ENCODE data around the gene P4HA1. TPM values are rescaled to one million over a fixed set of nuclear protein-coding genes. Genes with fewer than 3 reads are reported as not detected.

P4HA1 gene
- total RNA-seq, 1 experiment from 2014 or later: 157 TPM

DNA sequence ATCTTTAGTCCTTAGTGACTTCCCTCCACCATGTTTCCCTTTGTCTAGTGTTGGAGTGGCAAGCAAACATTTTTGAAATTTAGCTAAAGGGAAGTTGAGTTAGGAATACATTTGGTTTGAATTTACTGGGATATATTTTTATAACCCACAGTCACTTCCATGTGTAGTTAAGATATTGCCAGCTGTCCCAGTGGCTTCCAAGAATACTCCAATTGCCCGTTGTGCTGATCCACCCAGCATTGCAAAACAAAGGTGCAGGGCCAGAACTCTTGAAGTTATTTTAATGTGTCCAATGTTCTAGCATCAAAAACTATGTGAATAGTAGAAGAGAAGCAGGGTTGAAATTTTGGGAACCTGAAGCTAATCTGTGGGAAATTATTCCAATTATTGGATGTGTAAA lies 2.5 kb upstream of the P4HA1 start:
- DNase-seq (ENCODE audit: low read depth, low spot score): no peak
- in situ Hi-C loops (cut with HindIII; ENCODE audit: low pct_unique_long_range_greater_than_20kb, low sequenced_read_pairs): no loop called here

DNA sequence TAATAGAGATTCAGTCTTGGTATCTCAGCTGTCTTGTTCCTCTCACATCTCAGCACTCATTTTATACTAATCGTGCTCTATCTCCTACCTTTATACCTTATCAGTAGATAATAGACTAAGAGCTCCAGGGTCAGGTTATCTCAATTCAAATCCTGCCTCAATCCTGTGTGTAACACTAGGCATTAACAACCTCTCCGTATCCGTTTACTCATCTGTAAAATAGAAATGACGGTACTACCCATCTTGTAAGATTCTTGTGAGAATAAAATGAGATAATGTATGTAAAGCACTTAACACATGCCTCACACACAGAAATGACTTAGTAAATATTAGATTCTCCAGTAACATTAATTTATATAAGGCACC lies 622 bp upstream of the P4HA1 start:
- DNase-seq (ENCODE audit: low read depth, low spot score): no peak
- in situ Hi-C loops (cut with HindIII; ENCODE audit: low pct_unique_long_range_greater_than_20kb, low sequenced_read_pairs): no loop called here

DNA sequence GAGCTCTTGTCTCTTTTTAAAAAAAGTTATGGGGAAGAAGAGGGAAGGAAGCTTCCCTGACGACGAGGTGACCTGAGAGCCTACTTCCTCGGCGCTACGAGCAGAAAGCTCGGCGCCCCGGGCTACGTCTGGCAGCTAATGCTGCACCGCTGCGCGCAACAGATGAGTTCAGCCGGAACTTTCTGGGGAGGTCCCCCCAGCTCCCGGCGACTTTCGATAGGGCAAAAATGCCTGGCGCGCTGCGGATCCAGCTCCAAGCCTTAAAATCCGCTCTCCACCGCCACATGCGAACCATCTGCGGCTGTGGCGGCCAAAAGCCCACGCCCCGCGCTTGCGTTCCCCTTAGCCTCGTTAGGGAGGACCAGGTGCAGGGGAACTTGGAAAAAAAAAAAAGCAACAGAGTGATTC lies 621 bp downstream of the P4HA1 start:
- in situ Hi-C loops (cut with HindIII; ENCODE audit: low pct_unique_long_range_greater_than_20kb, low sequenced_read_pairs): no loop called here
- peak; percentile 59 for DNase-seq (ENCODE audit: low read depth, low spot score)

DNA sequence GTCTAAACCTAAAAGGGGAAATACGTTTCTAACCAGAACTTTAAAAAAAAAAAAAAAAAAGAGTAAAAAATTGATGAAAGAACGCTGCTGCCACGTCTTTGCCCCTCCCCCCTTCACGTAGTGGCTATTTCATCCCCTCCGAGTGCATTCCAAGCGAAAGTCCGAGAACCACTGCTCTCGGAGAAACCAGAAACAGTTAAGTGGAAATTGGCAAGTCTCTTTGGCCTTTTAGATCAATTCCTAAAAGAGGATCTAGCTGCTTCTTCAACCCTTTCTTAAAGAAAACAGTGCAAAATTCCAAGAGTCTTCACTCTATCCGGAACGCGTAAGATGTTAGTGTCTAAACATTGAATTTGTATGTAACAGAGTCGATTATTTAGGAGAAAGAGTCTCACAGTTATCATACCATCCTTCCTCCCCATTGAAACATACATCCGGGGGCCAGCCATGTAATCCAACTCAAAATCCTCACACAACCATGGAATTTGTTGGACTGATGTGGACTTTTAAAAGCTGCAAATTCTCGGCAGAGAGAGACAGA lies 1.1 kb downstream of the P4HA1 start:
- in situ Hi-C loops (cut with HindIII; ENCODE audit: low pct_unique_long_range_greater_than_20kb, low sequenced_read_pairs): no loop called here
- peak; percentile 70 for DNase-seq (ENCODE audit: low read depth, low spot score)

DNA sequence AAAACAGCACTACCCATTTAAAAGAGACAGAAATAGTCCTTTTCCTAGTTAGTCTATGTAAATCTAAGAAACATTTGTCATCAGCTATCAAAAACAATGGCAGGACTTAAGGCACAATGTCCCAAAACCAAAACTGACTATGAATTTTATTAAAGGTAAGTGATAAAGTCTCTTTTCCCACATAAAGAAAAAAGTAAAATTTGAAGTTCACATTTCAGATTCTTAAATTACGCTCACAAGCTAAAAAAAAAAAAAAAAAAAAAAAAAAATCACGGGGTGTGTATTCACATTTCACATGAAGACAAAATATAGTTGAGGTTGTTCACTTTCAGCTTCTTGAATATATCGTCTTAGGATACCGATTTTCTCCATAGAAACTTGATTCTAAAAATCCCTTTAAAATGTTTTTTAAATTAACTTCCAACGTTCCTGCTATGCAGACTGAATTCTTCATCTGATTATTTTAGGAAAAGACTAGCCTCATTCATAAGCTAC lies 1.6 kb downstream of the P4HA1 start:
- no peak for DNase-seq (ENCODE audit: low read depth, low spot score)
- in situ Hi-C loops (cut with HindIII; ENCODE audit: low pct_unique_long_range_greater_than_20kb, low sequenced_read_pairs): no loop called here

DNA sequence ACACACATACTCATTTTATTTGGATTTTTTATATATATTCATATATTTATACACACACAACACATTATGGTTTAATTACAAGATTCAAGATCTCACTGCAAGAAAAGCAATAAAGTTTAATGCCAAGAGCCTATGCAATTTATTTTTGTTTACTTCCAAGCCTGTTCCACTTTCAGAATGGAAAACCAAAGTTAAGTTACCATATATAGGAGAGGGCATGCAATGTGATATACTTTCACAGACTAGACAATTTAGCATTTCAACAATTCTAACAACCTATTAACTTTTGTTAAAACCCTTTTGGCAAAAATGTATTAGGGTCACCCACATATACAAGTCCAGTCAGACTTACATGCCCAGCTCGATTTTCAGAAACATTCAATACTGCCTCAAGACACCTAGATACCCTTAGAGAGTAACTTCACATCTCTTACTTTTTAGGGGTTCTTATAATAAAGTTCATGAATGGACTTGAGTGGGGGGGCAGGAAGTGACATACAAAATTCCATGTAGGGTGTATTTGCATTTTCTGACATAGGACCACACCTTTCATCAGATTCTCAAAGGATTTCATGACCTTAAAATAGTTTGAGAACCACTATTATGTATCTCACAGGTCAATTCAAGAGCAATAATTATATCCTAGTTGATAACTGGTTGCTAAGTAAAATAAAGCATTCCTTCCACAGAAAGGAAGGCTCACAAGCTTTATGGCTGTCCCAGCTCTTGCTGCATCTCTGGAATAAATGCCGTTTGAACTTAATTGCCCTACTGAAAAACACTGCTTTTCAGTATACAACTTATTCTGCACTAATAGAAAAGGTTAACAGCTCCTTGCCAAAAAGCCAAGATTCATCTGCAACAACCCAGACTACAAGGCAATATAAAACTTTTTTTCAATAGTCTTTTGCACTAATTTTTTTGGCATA lies 2.5 kb downstream of the P4HA1 start:
- peak; percentile 22 for DNase-seq (ENCODE audit: low read depth, low spot score)
- in situ Hi-C loops (cut with HindIII; ENCODE audit: low pct_unique_long_range_greater_than_20kb, low sequenced_read_pairs): no loop called here

DNA sequence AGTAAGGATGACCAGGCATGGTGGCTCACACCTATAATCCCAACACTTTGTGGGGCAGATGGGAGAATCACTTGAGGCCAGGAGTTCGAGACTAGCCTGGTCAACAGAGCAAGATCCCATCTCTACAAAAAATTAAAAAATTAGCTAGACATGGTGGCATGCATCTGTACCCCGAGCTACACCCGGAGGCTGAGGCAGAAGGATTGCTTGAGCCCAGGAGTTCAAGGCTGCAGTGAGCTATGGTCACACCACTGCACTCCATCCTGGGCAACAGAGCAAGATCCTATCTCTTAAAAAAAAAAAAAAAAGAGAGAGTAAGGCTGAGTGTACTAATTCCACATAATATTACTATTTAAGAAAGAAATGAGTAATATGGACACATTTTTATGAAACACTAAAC lies 3.8 kb downstream of the P4HA1 start:
- in situ Hi-C loops (cut with HindIII; ENCODE audit: low pct_unique_long_range_greater_than_20kb, low sequenced_read_pairs): no loop called here
- no peak for DNase-seq (ENCODE audit: low read depth, low spot score)

DNA sequence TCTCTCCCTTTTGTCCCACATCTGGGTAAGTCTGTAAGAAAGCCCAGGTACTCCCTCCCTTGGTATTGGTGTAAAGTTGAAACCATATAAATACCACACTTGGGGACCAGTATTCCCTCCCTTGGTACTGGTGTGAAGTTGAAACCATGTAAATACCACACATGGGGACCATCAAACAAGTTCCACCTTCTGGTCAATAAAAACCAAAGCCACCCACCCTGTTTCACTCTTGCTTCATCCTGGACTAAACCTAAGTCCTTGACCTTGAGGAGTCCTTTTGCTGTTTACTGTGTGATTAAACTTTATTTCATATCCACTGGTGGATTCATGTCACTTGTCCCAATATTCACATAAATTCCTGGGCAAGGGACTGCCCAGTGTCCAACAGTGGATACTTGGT lies 8.4 kb downstream of the P4HA1 start:
- in situ Hi-C loops (cut with HindIII; ENCODE audit: low pct_unique_long_range_greater_than_20kb, low sequenced_read_pairs): no loop called here
- DNase-seq (ENCODE audit: low read depth, low spot score): no peak

DNA sequence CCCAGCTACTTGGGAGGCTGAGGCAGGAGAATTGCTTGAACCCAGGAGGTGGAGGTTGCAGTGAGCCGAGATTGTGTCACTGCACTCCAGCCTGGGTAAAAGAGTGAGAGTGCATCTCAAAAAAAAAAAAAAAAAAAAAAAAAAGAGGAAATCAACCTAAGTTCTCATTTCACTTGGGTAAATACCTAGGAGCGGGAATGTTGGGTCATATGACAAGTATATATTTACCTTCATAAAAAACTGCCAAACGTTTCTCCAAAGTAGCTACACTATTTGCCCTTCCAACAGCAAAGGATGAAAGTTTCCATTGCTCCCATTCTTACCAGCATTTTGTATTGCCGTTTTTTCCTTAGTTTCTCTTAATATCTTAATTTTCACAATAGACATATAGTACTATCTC lies 9.8 kb downstream of the P4HA1 start:
- in situ Hi-C loops (cut with HindIII; ENCODE audit: low pct_unique_long_range_greater_than_20kb, low sequenced_read_pairs): no loop called here

DNA sequence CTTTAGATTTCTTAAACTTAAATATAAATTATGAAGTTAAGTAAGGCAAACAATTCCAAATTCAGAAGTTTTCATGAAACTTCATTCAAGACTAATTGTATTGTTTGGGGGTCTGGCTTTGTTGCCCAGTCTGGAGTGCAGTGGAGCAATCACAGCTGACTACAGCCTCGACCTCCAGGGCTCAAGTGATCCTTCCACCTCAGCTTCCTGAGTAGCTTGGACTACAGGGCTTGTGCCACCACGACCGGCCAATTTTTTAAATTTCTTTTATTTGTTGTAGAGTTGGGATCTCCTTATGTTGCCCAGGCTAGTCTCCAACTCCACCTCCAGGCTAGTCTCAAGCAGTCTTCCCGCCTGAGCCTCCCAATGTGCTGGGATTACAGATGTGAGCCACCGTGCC lies 12.5 kb downstream of the P4HA1 start:
- in situ Hi-C loops (cut with HindIII; ENCODE audit: low pct_unique_long_range_greater_than_20kb, low sequenced_read_pairs): no loop called here

More for the DNA sequence above, 9.8 kb downstream of the P4HA1 start:
- DNase-seq (ENCODE audit: low read depth, low spot score): no peak

DNA sequence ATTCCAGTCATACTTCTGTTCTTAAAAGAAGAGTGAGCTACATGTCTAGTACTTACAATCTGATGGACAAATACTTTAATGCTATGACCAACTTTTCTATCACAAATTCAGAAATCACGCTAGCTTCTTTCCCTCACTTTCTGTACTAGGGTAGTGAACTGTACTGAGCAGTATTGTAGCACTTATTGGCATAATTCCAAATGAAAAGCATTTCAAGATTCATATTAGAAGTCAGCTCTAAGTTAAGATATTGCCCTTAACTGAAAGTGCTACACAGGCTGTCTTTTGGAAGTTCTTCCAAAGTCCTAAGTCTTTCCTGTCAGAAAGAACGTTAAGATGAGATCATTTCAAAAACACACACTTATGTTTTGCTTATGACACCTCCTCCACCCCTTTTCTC lies 13.4 kb downstream of the P4HA1 start:
- no peak for DNase-seq (ENCODE audit: low read depth, low spot score)
- in situ Hi-C loops (cut with HindIII; ENCODE audit: low pct_unique_long_range_greater_than_20kb, low sequenced_read_pairs): no loop called here

More for the DNA sequence above, 12.5 kb downstream of the P4HA1 start:
- no peak for DNase-seq (ENCODE audit: low read depth, low spot score)

DNA sequence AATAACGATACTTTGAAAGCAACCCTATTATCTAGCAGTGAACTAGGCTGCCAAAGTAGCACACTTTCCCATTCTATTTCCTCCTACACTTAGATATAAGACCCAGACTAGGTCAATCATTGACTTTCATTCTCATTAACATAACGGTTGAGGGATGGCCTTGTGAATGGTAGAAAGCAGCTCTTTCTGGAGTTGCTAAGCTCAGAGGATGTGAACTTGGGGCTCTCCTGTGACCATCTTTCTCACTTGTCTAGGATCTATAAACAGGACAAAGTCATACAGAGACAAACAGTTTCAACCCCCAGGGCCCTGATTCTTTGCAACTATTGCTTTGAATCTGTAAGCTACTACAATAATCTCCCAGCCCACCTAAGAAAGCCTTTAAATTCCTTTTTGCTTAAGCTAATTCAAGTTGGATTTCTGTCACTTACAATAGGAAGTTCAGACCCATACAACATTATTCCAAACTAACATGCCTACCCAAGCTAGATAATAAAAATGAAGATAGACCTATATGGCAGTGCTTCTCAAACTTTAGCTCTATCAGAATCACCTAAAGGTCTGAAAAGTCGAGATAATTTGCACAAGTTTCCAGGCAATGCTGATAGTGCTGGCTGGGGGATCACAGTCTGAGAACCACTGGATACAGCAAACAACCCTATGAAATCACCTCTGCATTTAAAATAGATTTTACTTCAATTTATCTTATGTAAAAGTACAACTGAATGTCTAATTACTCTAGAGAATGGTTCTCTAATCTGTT lies 16.7 kb downstream of the P4HA1 start:
- no peak for DNase-seq (ENCODE audit: low read depth, low spot score)
- in situ Hi-C loops (cut with HindIII; ENCODE audit: low pct_unique_long_range_greater_than_20kb, low sequenced_read_pairs): no loop called here

DNA sequence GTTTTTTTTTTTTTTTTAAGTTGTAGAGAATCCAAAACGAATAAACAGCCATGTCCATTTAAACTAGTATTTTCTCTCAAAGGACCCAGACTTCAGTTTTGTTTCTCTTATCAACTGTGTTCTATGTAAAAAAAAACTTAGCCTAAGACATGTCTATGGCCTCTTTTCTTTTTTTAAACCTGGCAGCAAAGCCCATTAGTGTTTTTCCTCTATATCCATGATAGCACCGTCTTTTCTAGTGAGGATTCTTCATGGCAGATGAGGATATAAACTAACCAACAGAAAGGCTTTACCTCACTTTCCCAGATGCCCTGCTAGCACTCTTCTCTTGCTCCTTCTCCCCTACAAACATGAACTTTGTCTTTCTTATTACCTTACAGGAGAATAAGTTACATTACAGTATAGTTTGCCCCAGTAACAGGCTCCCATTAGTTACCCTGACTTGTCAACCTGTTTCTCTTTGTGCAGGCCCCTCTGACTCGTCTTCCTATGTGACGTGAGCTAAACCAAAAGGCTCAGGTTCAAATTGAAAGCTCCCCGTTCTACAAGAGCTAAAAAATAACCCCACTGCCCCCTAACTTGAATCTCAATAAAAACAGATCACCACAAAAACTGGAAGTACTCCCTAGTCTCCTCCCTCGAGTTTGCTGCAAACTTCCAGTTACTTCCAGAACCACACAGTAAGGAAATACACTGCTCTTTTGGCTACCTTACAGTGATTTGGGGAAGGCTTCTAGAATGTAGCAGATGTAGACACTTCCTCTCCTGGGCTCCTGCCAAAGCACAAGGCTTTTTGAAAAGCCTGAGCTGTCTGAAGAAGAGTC lies 20.1 kb downstream of the P4HA1 start:
- peak; percentile 2 for DNase-seq (ENCODE audit: low read depth, low spot score)
- in situ Hi-C loops (cut with HindIII; ENCODE audit: low pct_unique_long_range_greater_than_20kb, low sequenced_read_pairs): no loop called here

DNA sequence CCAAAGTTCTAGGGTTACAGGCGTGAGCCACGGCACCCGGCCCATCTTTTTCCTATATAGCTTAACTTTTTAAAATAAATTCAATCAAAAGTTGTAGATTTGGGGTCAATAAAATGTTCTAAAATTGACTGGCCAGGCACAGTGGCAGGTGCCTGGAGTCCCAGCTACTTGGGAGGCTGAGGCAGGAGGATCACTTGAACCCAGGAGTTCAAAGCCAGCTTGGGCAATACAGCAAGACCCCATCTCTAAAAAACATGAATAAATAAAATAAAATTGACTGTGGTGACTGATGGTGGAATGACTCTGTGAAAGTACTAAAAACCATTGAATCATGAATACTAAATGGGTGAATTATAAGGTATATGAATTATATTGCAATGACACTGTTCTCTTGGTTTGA lies 20.8 kb downstream of the P4HA1 start:
- DNase-seq (ENCODE audit: low read depth, low spot score): no peak
- in situ Hi-C loops (cut with HindIII; ENCODE audit: low pct_unique_long_range_greater_than_20kb, low sequenced_read_pairs): no loop called here

DNA sequence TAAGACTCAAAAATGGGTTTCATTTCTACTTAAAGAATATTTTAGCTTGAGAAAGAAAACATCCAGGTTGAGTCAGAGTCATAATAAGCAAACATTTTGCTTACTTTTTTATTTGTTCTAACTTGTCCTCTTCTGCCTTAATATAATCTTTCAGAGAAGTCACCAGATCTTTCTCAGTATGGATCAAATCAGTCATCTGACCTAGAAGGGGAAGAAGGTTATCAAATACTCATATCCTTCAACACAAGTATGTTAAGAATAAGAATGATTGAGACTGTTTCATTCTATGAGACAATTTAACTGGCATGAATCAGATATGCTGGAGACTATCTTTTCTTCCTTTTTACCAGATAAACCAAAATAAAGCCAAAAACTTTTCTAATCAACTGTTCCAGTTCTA lies 23.0 kb downstream of the P4HA1 start:
- DNase-seq (ENCODE audit: low read depth, low spot score): no peak
- in situ Hi-C loops (cut with HindIII; ENCODE audit: low pct_unique_long_range_greater_than_20kb, low sequenced_read_pairs): no loop called here

DNA sequence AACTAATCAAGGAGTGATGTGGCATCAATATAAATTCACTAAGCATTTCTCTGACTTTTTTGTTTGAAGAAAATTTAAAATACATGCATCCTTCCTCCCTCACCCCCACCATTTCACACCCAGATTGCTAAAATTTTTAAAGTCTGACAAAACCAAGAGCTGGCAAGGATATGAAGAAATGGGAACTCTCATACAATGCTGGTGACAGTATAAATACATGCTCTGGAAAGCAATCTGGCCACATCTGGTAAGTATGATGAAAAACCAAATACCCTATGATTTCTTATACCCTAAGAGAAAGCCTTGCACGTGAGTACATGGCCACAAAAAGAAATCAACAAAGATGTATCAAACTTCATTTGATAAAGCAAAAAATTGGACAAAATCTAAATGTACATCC lies 31.2 kb downstream of the P4HA1 start:
- in situ Hi-C loops (cut with HindIII; ENCODE audit: low pct_unique_long_range_greater_than_20kb, low sequenced_read_pairs): no loop called here
- DNase-seq (ENCODE audit: low read depth, low spot score): no peak

DNA sequence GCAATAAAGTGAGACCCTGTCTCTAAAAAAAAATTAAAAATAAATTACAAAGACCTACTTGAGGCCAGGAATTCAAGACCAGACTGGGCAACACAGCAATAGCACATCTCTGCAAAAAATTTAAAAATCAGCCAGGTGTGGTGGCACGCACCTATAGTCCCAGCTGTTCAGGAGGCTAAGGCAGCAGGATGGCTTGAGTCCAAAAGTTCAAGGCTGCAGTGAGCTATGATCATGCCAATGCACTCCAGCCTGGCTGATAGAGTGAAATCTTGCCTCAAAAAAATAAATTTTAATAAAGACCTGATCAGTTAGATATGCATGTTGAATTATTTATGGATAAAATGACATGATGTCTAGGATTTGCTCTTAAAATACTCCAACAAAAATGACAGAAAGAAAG lies 34.9 kb downstream of the P4HA1 start:
- in situ Hi-C loops (cut with HindIII; ENCODE audit: low pct_unique_long_range_greater_than_20kb, low sequenced_read_pairs): no loop called here
- DNase-seq (ENCODE audit: low read depth, low spot score): no peak
